Measurements from ENCODE around the gene RAB20. TPM values are rescaled to one million over a fixed set of nuclear protein-coding genes. Genes with fewer than 3 reads are reported as not detected.

The RAB20 gene
- total and polyA plus RNA-seq, 10 of the 15 experiments (the other 5 are each of a cell fraction or from before 2014, with no cell fraction given) = 0.48 to 33.1 (median 9.6) TPM

GRCh38 chr13:110521296-110521680, 40.2 kb downstream of the RAB20 start (continued):
- TF ChIP-seq REST (IDR thresholded peaks at IDR 0.05; ENCODE audit: low read depth, low read length) (no peak), ZBTB4 (CRISPR knock-in tag; IDR thresholded peaks at IDR 0.05) (no peak)

- WGBS (ENCODE audit: insufficient coverage, insufficient replicate concordance, low lambda C conversion rate, missing lambda C conversion rate) = 48% methylated on average over 13 of the region's 16 CpGs
- Histone ChIP-seq H2AFZ (ENCODE audit: control insufficient read depth, low read depth, low read length) (no peak overlapping the region), H3K4me1 (ENCODE audit: control insufficient read depth, insufficient read depth, low read length) (peaks cover 13% of the 10 kb centered on the region), H3K27me3 (replicated peaks in 1 of 2; ENCODE audit: control insufficient read depth in 2 of 2, insufficient read depth in 2 of 2, low read length in 1 of 2) (no peaks in the 10 kb centered on the region), H4K20me1 (ENCODE audit: control insufficient read depth, insufficient read depth) (no peaks in the 10 kb centered on the region), H3K79me2 (ENCODE audit: control insufficient read depth, insufficient read depth, low read length) (no peaks in the 10 kb centered on the region), H3K9ac (ENCODE audit: control insufficient read depth, insufficient read depth, low read length) (no peak overlapping the region), H3K4me2 (ENCODE audit: control insufficient read depth, insufficient read depth) (no peak overlapping the region), H3K36me3 (ENCODE audit: control insufficient read depth in 2 of 2, insufficient read depth in 2 of 2, low read length in 1 of 2) (peaks cover 4 to 5% of the 10 kb centered on the region in 2 experiments; a peak in 3 of 4 replicates), H3K9me3 (replicated peaks; ENCODE audit: control insufficient read depth, insufficient read depth, low read length) (no peaks in the 10 kb centered on the region), H3K27ac (ENCODE audit: control insufficient read depth, insufficient read depth) (no peak overlapping the region), H3K4me3 (no peak overlapping the region)
- FAIRE-seq (no peak), DNase-seq (ENCODE audit: low read depth, low spot score) (no peak), ATAC-seq (no peak)
- TF ChIP-seq CBFB (IDR thresholded peaks at IDR 0.05; ENCODE audit: low read depth) (no peak), IRF5 (IDR thresholded peaks at IDR 0.05; ENCODE audit: borderline replicate concordance) (no peak), IKZF2 (IDR thresholded peaks at IDR 0.05) (no peak), NR2F1 (conservative IDR thresholded peaks at IDR 0.05) (no peak), KAT2A (conservative IDR thresholded peaks at IDR 0.05; ENCODE audit: control insufficient read depth, low read depth, low read length) (no peak), ZNF687 (IDR thresholded peaks at IDR 0.05) (no peak)
- ChIA-PET POLR2A (no interaction called here), CTCF (interaction anchor here (1.0 to 2.6 kb wide), 3 partner anchors 41 to 65 kb away, joined by 4 to 10 read pairs (median 4); partner anchors contain the start of gene RAB20), RAD21 (ENCODE audit: unreplicated experiment) (interaction anchor here (1.2 kb wide), 1 partner anchor 63 kb away, joined by 4 read pairs; no protein-coding TSS in a partner anchor), SMC1A (ENCODE audit: uncharacterized antibody, unreplicated experiment) (interaction anchor here (0.8 kb wide), 1 partner anchor 65 kb away, joined by 3 read pairs; no protein-coding TSS in a partner anchor)
- intact Hi-C loops (cut with micrococcal nuclease; ENCODE audit: unreplicated experiment) = no loop called here
- in situ Hi-C loops (cut with MboI) = no loop called here
- BruUV-seq (replicated peaks) = no TSS peak
These were observed 40.9 kb downstream of the RAB20 start for GRCh38 chr13:110520431-110521295.
